Endodermal cell (in vitro differentiated cells): ENCODE measurements around the gene ATF7. TPM values are rescaled to one million over a fixed set of nuclear protein-coding genes. Genes with fewer than 3 reads are reported as not detected.

Source experiments
- DNase-seq: peaks from one replicate; pipeline ENCODE4 v3.0.0-alpha.2; 2017
- H3K27ac ChIP-seq: 2 replicates; pipeline ENCODE4 v1.5.1; 2013; ENCODE audit warnings: mild to moderate bottlenecking, low read depth, low read length, moderate library complexity
- H3K27me3 ChIP-seq: 2 replicates; pipeline ENCODE4 v1.6.1; 2013; ENCODE audit warnings: mild to moderate bottlenecking, low read length, moderate library complexity; ENCODE audit not compliant: insufficient read depth, control insufficient read depth, poor library complexity, severe bottlenecking
- H3K36me3 ChIP-seq: 2 replicates; pipeline ENCODE4 v1.7.0; 2013; ENCODE audit warnings: mild to moderate bottlenecking, low read length, moderate library complexity; ENCODE audit not compliant: control insufficient read depth, insufficient read depth
- H3K4me1 ChIP-seq: one replicate; pipeline ENCODE4 v1.7.0; 2013; ENCODE audit warnings: low read length; ENCODE audit not compliant: control insufficient read depth, insufficient read depth
- H3K4me3 ChIP-seq: 2 replicates; pipeline ENCODE4 v1.5.1; 2013; ENCODE audit warnings: mild to moderate bottlenecking, low read length, moderate library complexity
- H3K9ac ChIP-seq: 2 replicates; pipeline ENCODE4 v1.6.1; 2013; ENCODE audit warnings: mild to moderate bottlenecking, low read length, moderate library complexity; ENCODE audit not compliant: poor library complexity, severe bottlenecking; ENCODE audit errors: extremely low read depth
- H3K9me3 ChIP-seq: 2 replicates; pipeline ENCODE4 v1.6.1; 2013; ENCODE audit warnings: mild to moderate bottlenecking, low read length, moderate library complexity; ENCODE audit not compliant: control insufficient read depth
- H3K27ac Mint-ChIP-seq: 2 replicates; pipeline ENCODE4 v1.8.0; 2020; ENCODE audit warnings: mixed read lengths
- H3K27me3 Mint-ChIP-seq: 2 replicates; pipeline ENCODE4 v1.8.0; 2021; ENCODE audit warnings: mild to moderate bottlenecking, mixed read lengths; ENCODE audit not compliant: insufficient read depth
- H3K36me3 Mint-ChIP-seq: 2 replicates; pipeline ENCODE4 v1.8.0; 2020; ENCODE audit warnings: low read depth, mixed read lengths
- H3K4me1 Mint-ChIP-seq: 2 replicates; pipeline ENCODE4 v1.8.0; 2020; ENCODE audit warnings: mixed read lengths
- H3K4me3 Mint-ChIP-seq: 2 replicates; pipeline ENCODE4 v1.8.0; 2020; ENCODE audit warnings: mild to moderate bottlenecking, moderate library complexity, mixed read lengths
- H3K9me3 Mint-ChIP-seq: 2 replicates; pipeline ENCODE4 v1.8.0; 2020; ENCODE audit warnings: mild to moderate bottlenecking, mixed read lengths
- CTCF ChIP-seq: fragments of 200-600 bp; sonication (generic); conservative IDR thresholded peaks from 2 replicates; pipeline ENCODE4 v1.5.0; 2021; ENCODE audit warnings: antibody characterized with exemption, mild to moderate bottlenecking
- total RNA-seq, 2 donors: library from RNA; stranded (reverse); fragmentation: NEBNext Ultra II Directional in 1 of 2; extraction: Animal tissue kit (Norgen Biotek cat#: 25700) in 1 of 2; gene quantifications; 2 replicates in 1 of 2; 3 replicates in 1 of 2; pipeline ENCODE4 v1.2.1, GENCODE V29; 2021

The ATF7 gene
- total RNA-seq, 2 donors from 2014 or later, result 29.0 to 36.6 TPM

GRCh38 chr12:53604581-53604980, 21.6 kb downstream of the ATF7 start:
- H3K4me3 Mint-ChIP-seq, result no peak overlapping the region
- DNase-seq, result no peak
- peaks cover 22% of the 10 kb centered on the region for H3K4me1 Mint-ChIP-seq
- TF ChIP-seq CTCF, result no peak
- no peak overlapping the region for H3K27ac Mint-ChIP-seq
- Histone ChIP-seq H3K4me3 (no peak overlapping the region), H3K27ac (no peak overlapping the region), H3K4me1 (no peaks in the 10 kb centered on the region), H3K9me3 (no peaks in the 10 kb centered on the region), H3K9ac (no peak overlapping the region), H3K36me3 (peaks cover 5% of the 10 kb centered on the region), H3K27me3 (no peaks in the 10 kb centered on the region)
- H3K36me3 Mint-ChIP-seq, result peaks cover 21% of the 10 kb centered on the region
- H3K9me3 Mint-ChIP-seq, result no peaks in the 10 kb centered on the region
- no peaks in the 10 kb centered on the region for H3K27me3 Mint-ChIP-seq

- Mint-ChIP-seq H3K4me1 (peaks cover 22% of the 10 kb centered on the region), H3K9me3 (no peaks in the 10 kb centered on the region), H3K27me3 (no peaks in the 10 kb centered on the region), H3K4me3 (no peak overlapping the region), H3K27ac (no peak overlapping the region), H3K36me3 (peaks cover 23% of the 10 kb centered on the region)
- no peaks in the 10 kb centered on the region for H3K9me3 ChIP-seq
- no peak overlapping the region for H3K27ac ChIP-seq
- no peaks in the 10 kb centered on the region for H3K4me1 ChIP-seq
- no peak for TF ChIP-seq CTCF
- H3K36me3 ChIP-seq, result peaks cover 9% of the 10 kb centered on the region
- no peak overlapping the region for H3K9ac ChIP-seq
- H3K27me3 ChIP-seq, result no peaks in the 10 kb centered on the region
- no peak for DNase-seq
- H3K4me3 ChIP-seq, result no peak overlapping the region
Observed at GRCh38 chr12:53603804-53604203, 22.4 kb downstream of the ATF7 start.

- H3K4me1 ChIP-seq, result no peaks in the 10 kb centered on the region
- H3K27me3 Mint-ChIP-seq, result no peaks in the 10 kb centered on the region
- no peak for DNase-seq
- no peaks in the 10 kb centered on the region for H3K9me3 ChIP-seq
- peaks cover 26% of the 10 kb centered on the region for H3K36me3 Mint-ChIP-seq
- peak overlapping the region; percentile 64 for H3K27ac Mint-ChIP-seq
- H3K27me3 ChIP-seq, result no peaks in the 10 kb centered on the region
- H3K4me3 Mint-ChIP-seq, result no peak overlapping the region
- H3K4me3 ChIP-seq, result no peak overlapping the region
- no peak overlapping the region for H3K9ac ChIP-seq
- H3K27ac ChIP-seq, result no peak overlapping the region
- no peaks in the 10 kb centered on the region for H3K9me3 Mint-ChIP-seq
- H3K36me3 ChIP-seq, result peaks cover 15% of the 10 kb centered on the region
- TF ChIP-seq CTCF, result no peak
- peaks cover 22% of the 10 kb centered on the region for H3K4me1 Mint-ChIP-seq
Observed at GRCh38 chr12:53603196-53603595, 23.0 kb downstream of the ATF7 start.
